Measurements from ENCODE around the gene TPRG1.
A peak's percentile ranks its signal among the peaks of the same experiment; 100 is the strongest.

The TPRG1 gene

GRCh38 chr3:189167027-189167766, 4.6 kb upstream of the TPRG1 start:
- DNase-seq, result no peak

- no peak for DNase-seq
These were observed 3.1 kb upstream of the TPRG1 start for GRCh38 chr3:189168711-189169110.

GRCh38 chr3:189169728-189170127, 2.0 kb upstream of the TPRG1 start:
- DNase-seq, result no peak

GRCh38 chr3:189170559-189170958, 1.2 kb upstream of the TPRG1 start:
- DNase-seq, result no peak

- DNase-seq, result no peak
These were observed 1.1 kb downstream of the TPRG1 start for GRCh38 chr3:189172668-189173419.

- DNase-seq, result no peak
These were observed 12.8 kb downstream of the TPRG1 start for GRCh38 chr3:189184566-189184965.

- DNase-seq, result peak in 1 of 2 experiments; percentile 20
These were observed 14.3 kb downstream of the TPRG1 start for GRCh38 chr3:189186101-189186500.

- DNase-seq, result no peak
These were observed 16.7 kb downstream of the TPRG1 start for GRCh38 chr3:189188466-189188865.

- no peak for DNase-seq
These were observed 21.0 kb downstream of the TPRG1 start for GRCh38 chr3:189192725-189193124.

GRCh38 chr3:189195302-189195701, 23.5 kb downstream of the TPRG1 start:
- DNase-seq, result no peak

GRCh38 chr3:189202106-189202505, 30.3 kb downstream of the TPRG1 start:
- DNase-seq, result no peak

- no peak for DNase-seq
These were observed 30.8 kb downstream of the TPRG1 start for GRCh38 chr3:189202583-189202982.

GRCh38 chr3:189204167-189204866, 32.5 kb downstream of the TPRG1 start:
- no peak for DNase-seq

- DNase-seq, result no peak
These were observed 33.2 kb downstream of the TPRG1 start for GRCh38 chr3:189204937-189205336.

GRCh38 chr3:189210251-189210770, 38.5 kb downstream of the TPRG1 start:
- DNase-seq, result no peak

GRCh38 chr3:189212681-189213080, 40.9 kb downstream of the TPRG1 start:
- DNase-seq, result no peak

- no peak for DNase-seq
These were observed 42.9 kb downstream of the TPRG1 start for GRCh38 chr3:189214651-189215050.

GRCh38 chr3:189222927-189223636, 51.3 kb downstream of the TPRG1 start:
- DNase-seq, result no peak

- DNase-seq, result no peak
These were observed 53.7 kb downstream of the TPRG1 start for GRCh38 chr3:189225431-189225830.

- DNase-seq, result no peak
These were observed 55.5 kb downstream of the TPRG1 start for GRCh38 chr3:189227249-189227648.

GRCh38 chr3:189229196-189229828, 57.5 kb downstream of the TPRG1 start:
- no peak for DNase-seq

GRCh38 chr3:189232790-189233189, 61.0 kb downstream of the TPRG1 start:
- no peak for DNase-seq
